Neural progenitor cell (in vitro differentiated cells): ENCODE data around the gene KIF25.

Experiments
- EZH2 ChIP-seq: fragments of 200-600 bp; sonication (generic); IDR thresholded peaks from 2 replicates; pipeline ENCODE4 v1.6.1; 2017; ENCODE audit warnings: antibody characterized with exemption, mild to moderate bottlenecking, moderate library complexity
- TF ChIP-seq, protein P1 (sequence below): fragments of 200-600 bp; sonication (generic); IDR thresholded peaks from 2 replicates; pipeline ENCODE4 v1.5.1; 2017; ENCODE audit warnings: antibody characterized with exemption, mild to moderate bottlenecking

GRCh38 chr6:168056892-168057527 is 59.5 kb downstream of the KIF25 start:
- TF ChIP-seq, protein P1, sequence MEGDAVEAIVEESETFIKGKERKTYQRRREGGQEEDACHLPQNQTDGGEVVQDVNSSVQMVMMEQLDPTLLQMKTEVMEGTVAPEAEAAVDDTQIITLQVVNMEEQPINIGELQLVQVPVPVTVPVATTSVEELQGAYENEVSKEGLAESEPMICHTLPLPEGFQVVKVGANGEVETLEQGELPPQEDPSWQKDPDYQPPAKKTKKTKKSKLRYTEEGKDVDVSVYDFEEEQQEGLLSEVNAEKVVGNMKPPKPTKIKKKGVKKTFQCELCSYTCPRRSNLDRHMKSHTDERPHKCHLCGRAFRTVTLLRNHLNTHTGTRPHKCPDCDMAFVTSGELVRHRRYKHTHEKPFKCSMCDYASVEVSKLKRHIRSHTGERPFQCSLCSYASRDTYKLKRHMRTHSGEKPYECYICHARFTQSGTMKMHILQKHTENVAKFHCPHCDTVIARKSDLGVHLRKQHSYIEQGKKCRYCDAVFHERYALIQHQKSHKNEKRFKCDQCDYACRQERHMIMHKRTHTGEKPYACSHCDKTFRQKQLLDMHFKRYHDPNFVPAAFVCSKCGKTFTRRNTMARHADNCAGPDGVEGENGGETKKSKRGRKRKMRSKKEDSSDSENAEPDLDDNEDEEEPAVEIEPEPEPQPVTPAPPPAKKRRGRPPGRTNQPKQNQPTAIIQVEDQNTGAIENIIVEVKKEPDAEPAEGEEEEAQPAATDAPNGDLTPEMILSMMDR = no peak
- no peak for TF ChIP-seq EZH2
